Body of pancreas (tissue), 4 donors: ENCODE data around the gene TYW3.

ENCODE experiments used
- CTCF ChIP-seq, 7 experiments: fragments of 450-650 bp in 4 of 7; fragments of 200-600 bp in 3 of 7; sonication (generic) in 3 of 7; IDR thresholded peaks; one replicate each; pipeline ENCODE4 v1.5.1; 2016 to 2019; ENCODE audit warnings: antibody characterized with exemption in 7 of 7
- POLR2A ChIP-seq, 3 donors: fragments of 450-650 bp; IDR thresholded peaks; one replicate each; pipeline ENCODE4 v1.6.1; 2016; ENCODE audit warnings: antibody characterized with exemption in 3 of 3, mild to moderate bottlenecking in 2 of 3

DNA sequence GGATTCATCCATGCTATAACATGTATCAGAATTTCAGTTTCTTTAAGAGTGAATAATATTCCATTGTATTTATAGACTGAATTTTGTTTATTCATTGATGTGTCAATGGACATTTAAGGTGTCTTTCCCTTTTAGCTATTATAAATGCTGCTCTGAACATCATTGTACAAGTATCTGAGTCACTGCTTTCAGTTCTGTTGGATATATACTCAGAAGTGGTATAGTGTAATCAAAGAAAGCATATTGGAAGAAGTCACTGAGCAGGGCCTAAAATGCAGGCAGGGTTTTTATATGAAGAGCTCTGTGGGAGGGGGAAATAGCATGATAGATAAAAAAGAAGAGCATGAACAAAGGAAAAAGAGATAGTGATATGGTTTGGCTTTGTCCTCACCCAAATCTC lies 22.5 kb downstream of the TYW3 start:
- TF ChIP-seq CTCF (IDR thresholded peaks at IDR 0.05) = no peak
- no peak for TF ChIP-seq POLR2A (IDR thresholded peaks at IDR 0.05)
